ENCODE data around the gene SCRT2.

The SCRT2 gene

DNA sequence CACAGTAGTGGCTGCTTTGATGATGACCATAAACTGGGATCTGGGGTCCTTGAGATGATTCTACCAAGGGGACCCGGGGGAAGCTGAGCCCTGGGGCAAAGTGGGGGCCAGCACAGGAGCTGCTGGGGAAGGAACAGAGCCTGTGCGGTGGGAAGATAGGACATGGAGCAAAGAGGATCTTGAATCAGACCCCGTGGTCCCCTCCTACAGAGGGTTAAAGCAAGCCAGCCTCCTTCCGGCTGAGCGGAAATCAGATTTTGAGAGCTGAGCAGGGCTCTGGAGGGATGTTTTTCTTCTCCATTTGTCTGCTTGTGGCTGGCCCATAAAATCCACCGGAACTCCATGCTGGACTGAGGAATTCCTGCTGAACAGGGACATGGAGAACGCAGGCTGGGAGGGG, 55.4 kb downstream of the SCRT2 start:
- no peak overlapping the region for H3K4me3 ChIP-seq (ENCODE audit: control insufficient read depth, low read depth, low read length)
- no peak for DNase-seq (ENCODE audit: low read depth)
- TF ChIP-seq, protein P1, sequence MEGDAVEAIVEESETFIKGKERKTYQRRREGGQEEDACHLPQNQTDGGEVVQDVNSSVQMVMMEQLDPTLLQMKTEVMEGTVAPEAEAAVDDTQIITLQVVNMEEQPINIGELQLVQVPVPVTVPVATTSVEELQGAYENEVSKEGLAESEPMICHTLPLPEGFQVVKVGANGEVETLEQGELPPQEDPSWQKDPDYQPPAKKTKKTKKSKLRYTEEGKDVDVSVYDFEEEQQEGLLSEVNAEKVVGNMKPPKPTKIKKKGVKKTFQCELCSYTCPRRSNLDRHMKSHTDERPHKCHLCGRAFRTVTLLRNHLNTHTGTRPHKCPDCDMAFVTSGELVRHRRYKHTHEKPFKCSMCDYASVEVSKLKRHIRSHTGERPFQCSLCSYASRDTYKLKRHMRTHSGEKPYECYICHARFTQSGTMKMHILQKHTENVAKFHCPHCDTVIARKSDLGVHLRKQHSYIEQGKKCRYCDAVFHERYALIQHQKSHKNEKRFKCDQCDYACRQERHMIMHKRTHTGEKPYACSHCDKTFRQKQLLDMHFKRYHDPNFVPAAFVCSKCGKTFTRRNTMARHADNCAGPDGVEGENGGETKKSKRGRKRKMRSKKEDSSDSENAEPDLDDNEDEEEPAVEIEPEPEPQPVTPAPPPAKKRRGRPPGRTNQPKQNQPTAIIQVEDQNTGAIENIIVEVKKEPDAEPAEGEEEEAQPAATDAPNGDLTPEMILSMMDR (IDR thresholded peaks at IDR 0.05; ENCODE audit: control insufficient read depth, insufficient read depth, low read depth, low read length, missing control alignments): no peak

DNA sequence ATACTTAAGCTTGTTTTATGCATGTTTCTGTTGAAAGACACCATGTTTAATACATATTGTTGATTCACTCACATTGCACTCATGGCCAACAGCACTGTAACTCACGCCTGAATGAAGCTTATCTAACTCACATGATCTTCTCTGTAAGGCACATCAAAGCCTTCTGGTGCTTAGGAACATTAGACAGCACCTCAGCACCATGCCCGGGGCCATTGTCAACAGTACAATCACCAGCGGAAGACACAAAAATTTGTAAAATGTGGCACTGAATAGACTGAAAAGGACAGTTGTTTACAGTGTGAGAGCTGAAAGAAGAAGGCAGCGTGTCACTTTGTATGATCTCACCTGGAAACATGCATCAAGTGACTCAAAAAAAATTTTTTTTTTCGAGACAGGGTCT, 56.6 kb downstream of the SCRT2 start:
- H3K4me3 ChIP-seq (ENCODE audit: control insufficient read depth, low read depth, low read length): no peak overlapping the region
- DNase-seq (ENCODE audit: low read depth): no peak
- TF ChIP-seq, protein P1 (IDR thresholded peaks at IDR 0.05; ENCODE audit: control insufficient read depth, insufficient read depth, low read depth, low read length, missing control alignments): no peak

DNA sequence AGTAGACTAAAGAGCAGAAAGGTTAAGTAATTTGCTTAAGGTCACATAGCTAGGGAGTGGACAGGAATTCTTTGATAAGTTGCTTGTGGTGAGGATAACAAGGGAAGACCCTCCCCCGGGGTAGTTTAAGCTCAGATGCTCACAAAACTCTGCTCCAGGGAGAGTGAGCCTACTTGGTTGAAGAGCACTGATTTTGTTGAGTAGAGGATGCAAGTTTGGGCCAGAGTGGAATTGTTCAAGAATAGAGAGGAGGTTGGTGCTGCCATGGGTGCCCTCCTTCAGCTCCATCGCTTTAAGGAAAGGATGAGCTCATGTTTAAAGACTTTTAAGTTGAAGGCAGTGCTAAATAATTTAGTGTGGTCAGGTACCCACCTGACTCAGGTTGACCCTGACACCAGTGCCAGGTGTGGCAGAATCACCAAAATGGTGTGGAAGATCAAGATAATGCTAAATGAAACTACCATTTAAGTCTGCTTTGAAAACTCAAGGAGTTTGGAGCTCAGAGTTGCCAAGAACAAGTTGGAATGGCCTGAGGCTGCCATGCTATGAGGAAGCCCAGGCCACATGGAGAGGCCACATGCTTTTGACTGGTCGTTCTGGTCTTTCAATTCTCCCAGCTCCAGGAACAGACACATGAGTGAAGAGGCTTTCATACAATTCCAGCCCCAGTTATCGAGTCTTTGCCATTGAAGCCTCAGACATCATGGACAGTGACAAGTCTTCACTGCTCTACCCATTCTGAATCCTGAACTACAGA, 57.5 kb downstream of the SCRT2 start:
- TF ChIP-seq, protein P1 (IDR thresholded peaks at IDR 0.05; ENCODE audit: control insufficient read depth, insufficient read depth, low read depth, low read length, missing control alignments): no peak
- no peak overlapping the region for H3K4me3 ChIP-seq (ENCODE audit: control insufficient read depth, low read depth, low read length)
- DNase-seq (ENCODE audit: low read depth): no peak

DNA sequence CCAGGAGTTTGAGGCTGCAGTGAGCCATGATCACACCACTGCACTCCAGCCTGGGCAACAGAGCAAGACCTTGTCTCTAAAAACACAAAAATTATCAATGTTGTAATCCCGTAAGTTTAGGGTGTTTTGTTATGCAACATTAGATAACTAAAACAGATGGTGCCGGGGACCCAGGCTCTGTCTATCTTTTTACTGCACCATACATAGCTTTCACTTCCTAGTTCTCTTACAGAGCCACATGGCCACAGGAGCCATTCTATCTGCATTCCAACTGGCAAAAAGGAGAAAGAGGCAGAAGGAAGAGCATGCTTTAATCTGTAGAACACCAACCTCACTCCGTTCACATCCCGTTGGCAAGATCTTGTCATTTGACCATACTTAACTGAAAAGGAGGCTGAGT, 60.1 kb downstream of the SCRT2 start:
- no peak overlapping the region for H3K4me3 ChIP-seq (ENCODE audit: control insufficient read depth, low read depth, low read length)
- DNase-seq (ENCODE audit: low read depth): no peak
- TF ChIP-seq, protein P1 (IDR thresholded peaks at IDR 0.05; ENCODE audit: control insufficient read depth, insufficient read depth, low read depth, low read length, missing control alignments): no peak

DNA sequence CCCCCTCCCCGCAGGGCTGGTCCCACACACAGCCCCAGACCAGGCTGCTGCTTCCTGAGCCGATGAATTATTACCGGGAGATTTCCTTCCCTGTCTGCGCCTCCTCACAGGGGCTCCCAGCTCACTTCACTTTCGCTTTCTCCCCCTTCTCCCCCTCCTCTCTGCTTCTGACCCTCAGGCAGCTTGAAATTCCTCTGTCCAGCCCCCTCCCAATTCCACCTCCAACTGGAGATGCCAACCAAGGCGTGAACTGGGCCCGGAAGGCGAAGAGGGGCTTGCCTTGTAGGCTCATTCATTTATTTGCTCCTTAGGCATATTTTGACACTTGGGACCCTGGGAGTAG, 63.8 kb downstream of the SCRT2 start:
- no peak for DNase-seq (ENCODE audit: low read depth)
- H3K4me3 ChIP-seq (ENCODE audit: control insufficient read depth, low read depth, low read length): no peak overlapping the region
- TF ChIP-seq, protein P1 (IDR thresholded peaks at IDR 0.05; ENCODE audit: control insufficient read depth, insufficient read depth, low read depth, low read length, missing control alignments): no peak
